Esophagus muscularis mucosa (tissue), 3 donors: ENCODE measurements around the gene NRSN2.

Experiments
- CTCF ChIP-seq, 3 experiments: fragments of 200-600 bp in 2 of 3; fragments of 450-650 bp in 1 of 3; sonication (generic) in 2 of 3; IDR thresholded peaks; one replicate each; pipeline ENCODE4 v1.5.1; 2017 to 2019; ENCODE audit warnings: antibody characterized with exemption in 3 of 3, mild to moderate bottlenecking in 2 of 3, moderate library complexity in 1 of 3
- EP300 ChIP-seq: sonication (generic); formaldehyde crosslinking; IDR thresholded peaks from one replicate; pipeline ENCODE4 v1.6.1; 2017; ENCODE audit warnings: antibody characterized with exemption

- no peak for TF ChIP-seq CTCF (IDR thresholded peaks at IDR 0.05)
- TF ChIP-seq EP300: no peak
These were observed 20.2 kb upstream of the NRSN2 start for GRCh38 chr20:326645-327185.
